ENCODE measurements around the gene NINJ1.

Gene NINJ1

DNA sequence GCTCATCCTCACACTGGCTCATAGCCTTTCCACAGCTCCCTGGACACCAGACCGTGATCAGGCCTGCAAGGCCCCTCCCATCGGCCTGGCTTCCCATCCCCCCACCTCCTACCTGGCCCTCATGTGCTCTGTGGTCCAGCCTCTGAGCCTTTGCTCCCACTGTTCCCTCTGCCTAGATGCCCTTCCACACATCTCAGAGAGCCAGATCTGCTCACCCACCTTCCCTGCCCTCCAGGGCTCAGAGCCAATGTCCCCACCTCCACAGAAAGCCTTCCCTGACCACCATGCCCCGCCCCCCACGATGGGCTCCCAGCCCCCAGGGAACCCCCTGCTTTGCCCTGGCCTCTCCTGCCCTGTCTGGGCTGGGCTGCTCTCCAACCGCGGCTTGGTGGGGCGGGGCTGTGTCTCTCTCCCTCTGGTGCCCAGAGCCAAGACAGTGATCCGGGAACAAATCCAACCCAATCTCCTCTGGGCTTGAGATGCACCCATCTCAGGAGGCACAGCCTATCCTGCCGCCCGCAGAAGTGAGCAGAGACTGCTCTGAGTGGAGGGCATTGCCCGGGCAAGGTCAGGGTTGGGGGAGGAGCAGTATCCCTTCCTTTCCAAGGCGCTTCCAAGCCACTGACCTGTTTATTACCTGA lies 1.6 kb downstream of the NINJ1 start:
- no peak for DNase-seq

DNA sequence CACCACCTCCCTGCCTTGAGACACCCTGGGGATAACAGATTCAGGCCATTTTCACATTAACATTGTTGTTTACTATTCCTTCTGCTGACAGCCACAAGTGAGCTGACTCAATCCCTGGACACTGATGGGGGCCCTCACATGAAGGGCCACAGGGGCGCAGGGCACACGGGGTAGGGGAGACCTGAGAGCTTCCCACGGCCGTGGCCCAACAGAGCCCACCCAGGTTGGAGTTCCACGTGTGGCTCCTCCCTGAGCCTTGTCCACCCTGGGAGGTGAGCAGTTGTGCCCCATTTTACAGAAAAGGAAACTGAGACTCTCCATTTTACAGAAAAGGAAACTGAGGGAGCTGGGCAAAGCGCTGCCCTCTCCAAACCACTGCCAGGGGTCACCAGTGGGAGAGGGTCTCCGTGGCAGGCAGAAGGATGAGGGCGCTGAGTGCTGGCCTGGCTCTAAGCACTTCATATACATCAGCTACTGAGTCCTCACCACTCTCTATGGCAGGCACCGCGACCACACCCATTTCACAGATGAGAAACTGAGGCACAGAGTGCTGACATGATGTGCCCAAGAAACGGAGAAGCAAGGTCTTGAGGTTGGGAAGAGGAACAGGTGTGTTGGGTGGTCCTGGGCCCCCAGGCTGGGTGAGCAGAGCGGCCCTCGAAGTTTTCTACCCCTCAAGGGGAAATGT lies 2.3 kb downstream of the NINJ1 start:
- DNase-seq = no peak

DNA sequence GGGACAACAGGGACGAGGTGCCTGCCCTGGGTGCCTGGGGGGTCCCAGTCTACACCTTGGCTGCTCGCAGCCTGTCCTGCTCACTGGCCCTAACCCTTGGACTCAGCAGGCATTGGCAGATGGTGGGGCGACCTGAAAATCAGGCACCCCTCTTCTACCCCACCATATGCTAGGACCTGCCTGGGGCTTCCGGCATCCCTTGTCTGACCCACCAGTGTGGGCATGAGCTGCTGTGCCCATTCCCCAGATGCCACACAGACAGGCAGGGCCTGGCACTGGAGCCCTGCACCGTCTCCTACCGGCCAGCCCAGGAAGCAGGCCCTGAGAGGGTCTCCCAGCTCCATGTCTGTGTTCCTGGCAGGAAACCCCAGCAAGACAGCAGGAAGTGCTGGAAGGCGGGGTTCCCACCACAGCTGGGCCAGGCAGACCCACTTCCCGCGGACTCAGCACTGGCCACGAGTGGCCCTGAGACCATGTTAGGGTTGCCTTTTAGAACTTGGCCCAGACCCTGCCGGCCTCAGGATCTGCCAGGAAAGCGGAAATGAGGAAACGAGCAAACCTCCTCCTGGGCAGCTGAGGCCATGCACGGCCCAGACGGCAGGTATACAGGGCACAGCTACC lies 3.1 kb downstream of the NINJ1 start:
- no peak for DNase-seq

DNA sequence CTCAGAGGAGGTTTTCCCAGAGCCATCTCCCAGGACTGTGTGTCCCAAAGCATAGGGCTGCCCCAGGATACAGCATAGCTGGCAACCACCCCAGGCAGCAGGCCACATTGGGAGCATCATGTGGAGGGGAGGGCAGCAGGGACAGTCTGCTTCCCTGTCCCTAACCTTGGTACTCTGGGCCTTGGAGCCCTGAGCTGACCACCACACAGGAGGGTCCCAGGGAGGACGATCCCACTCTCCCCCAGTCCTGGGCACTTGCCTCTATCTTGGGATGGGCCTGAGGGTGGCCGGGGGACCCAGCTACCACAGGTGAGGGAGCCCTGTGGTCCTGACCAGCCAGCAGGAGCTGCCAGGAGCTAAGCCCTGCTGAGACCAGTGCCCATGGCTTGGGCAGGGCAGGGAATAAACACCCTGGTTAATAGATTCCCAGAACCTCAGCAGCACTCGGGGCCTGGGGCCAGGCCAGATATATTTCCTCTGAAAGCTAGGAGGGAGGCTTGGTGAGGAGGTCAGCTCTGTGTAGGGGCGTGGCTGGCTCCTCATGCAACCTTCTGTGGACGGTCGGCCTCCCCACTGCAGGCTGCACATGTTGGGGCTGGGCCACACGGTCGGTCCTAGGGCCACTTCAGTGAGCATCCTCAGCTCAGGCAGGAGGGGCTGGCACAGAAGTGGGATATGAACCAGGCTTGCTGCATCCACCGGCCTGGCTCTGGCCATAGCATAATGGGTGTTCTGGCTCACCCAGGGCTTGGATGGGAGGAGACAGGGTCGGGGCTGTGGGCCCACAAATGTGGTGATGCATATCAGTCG lies 4.2 kb downstream of the NINJ1 start:
- no peak for DNase-seq

DNA sequence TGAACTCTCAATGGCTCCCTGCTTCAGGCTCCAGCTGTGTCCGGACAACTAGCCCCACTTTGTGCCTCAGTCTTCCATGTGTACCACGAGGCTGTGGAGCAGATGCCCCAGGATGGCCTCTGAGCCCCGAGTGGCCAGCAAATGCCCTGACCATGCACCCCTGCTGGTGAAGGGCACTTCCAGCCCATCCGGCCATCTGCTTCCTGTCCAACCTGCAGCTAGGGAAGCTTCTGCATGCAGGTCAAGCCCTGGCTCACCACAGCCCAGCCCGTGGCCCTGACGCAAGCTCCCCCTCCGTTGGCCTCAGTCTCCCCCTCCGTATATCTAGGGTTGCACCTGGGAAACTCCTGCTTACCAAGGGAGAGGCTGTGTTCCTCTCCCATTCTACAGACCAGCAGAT lies 4.8 kb downstream of the NINJ1 start:
- no peak for DNase-seq

DNA sequence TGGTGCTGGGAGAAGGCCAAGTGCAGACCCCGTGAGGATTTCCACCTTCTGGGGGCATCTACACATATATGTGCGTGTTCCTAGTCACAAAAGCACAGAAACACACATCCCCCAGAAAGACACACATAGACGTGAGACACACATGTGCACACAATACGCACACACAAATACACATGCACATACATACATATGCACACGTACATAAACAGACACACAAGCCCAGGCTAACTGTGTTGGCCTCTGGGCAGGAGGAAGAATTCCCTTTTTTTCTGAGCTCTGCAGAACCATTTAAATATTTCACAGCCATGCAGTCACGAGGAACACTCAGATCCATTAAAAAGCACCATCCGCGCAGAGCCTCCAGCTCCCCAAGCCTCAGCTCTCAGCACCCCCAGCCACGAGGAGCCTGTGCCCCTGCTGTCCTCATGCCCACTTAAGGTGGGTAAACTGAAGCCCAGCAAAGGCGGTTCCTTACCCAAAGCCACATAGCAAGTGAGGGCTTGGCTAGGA lies 5.3 kb downstream of the NINJ1 start:
- no peak for DNase-seq

DNA sequence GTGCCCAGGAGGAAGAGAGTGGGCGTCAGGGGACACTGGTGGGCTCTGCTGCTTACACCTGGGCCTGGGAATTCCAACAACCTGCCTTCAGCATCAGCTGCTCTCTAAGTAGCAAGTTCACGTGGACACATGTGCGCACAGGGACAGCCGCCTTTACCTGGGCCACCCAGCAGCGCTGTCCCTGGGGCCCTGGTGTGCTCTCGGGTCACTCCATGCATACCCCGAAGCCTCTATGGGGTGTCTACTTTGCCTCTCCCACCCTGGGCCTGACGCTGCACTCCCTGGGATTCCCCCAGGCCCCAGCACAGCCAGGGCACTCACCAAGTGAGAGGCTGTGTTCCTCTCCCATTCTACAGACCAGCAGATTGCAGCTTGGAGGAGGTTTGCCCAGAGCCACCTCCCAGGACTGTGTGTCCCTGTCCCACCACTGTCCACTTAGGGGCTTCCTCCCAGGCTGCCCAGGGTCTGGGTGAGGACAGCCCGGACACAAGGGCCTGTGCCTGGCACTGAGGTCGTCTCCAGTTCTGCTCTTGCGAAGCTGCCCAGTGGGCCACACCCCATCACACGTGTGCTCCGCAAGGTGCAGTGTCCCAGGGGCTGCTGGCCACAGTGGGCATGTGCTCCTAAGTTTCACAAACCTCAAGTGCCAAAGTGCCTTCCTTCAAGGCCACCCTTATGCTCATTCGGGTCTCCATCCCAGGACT lies 5.9 kb downstream of the NINJ1 start:
- no peak for DNase-seq

DNA sequence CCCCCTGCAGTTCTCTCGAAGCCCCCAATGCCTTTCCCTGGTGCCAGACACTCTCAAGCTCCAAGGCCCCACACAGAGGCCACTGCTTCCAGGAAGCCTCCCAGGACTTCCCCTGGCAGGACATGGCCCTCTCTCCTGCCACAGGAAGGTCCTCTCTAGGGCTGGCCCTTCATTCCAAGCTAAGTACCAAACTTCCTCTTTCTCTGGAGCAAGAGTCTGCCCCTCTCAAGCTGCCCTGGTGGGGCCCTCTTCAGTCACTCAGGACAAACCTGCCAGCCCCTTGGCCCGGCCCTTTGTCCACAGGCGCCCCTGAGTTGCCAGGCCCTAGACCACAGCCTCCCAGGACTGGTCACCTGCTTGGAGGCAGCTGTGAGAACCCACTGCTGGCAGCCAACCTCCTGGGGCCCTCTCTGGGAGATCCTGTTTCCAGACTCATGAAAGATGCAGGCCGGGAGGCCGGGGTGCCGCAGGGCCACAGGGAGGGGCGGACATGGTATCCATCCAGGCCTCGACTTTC lies 6.6 kb downstream of the NINJ1 start:
- no peak for DNase-seq

DNA sequence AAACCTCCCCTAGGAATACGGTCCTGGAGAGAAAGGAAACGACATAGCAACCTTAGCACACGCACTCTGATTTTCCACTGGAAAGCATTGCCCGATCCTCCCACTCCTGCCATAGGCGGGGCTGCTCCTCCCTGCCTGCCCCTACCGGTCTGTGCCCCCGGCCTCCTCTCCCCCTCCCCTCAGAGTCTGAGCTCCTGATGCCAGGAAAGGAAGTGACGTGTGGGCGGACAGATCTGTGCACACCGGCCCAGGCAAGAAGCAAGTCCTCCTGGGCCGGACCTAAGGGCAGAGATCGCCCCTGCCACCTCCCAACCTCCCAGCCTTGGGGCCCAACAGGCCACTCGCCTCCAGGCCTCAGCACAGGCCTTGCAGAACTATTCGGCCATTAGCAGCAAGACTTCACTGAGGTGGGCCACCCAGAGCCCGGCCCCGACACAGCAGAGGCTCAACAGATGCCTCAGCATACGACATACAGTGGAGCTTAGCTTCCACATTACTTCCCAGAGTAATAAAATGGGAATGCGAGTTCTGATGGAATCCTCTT lies 7.2 kb downstream of the NINJ1 start:
- DNase-seq = no peak

DNA sequence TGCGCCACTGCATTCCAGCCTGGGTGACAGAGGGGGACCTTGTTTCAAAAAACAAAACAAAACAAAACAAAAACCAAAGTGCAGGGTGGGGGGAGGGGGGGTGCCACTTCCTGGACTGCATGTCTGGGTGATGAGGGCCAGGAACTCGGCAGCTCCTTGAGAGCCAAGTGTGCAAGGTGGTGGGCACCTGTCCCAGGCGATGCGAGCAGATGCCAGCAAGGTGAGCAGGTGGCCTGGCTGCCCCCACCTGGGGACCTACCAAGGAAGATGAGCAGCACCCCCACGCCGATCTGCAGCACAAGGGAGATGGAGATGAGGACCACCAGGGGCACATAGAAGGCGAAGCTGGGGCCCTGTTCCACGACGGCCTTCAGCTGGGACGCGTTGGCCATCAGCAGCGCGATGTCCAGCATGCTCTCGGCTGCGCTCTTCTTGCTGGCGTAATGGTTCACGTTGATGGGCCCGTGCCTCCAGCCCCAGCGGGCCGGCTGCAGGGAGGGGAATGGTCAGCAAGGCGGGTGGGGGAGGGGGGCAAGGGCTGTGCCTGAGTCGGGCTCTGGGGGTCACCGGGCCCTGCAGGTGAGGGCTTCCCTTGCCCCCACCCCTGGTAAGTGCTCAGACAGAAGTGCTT lies 7.8 kb downstream of the NINJ1 start:
- no peak for DNase-seq

DNA sequence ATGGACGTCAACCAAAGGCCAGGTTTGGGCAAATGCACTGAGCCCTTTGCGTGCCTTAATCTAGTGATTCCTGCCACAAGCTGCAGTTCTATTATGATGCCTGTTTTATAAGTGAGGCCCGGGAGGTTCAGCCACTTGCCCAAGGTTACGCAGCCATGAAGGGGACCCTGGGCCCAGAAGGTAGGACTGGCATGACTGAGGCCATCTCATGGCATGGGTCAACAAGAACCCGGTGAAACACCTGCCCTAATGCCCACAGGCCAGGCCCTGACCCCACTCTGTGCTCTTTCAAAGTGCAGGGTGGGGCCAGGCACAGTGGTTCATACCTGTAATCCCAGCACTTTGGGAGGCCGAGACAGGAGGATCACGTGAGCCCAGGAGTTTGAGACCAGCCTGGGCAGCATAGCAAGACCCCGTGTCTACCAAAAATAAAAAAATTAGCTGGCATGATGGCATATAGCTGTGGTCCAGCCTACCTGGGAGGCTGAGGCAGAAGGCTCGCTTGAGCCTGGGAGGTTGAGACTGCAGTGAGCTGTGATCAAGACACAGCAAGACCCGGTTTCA lies 8.6 kb downstream of the NINJ1 start:
- no peak for DNase-seq

DNA sequence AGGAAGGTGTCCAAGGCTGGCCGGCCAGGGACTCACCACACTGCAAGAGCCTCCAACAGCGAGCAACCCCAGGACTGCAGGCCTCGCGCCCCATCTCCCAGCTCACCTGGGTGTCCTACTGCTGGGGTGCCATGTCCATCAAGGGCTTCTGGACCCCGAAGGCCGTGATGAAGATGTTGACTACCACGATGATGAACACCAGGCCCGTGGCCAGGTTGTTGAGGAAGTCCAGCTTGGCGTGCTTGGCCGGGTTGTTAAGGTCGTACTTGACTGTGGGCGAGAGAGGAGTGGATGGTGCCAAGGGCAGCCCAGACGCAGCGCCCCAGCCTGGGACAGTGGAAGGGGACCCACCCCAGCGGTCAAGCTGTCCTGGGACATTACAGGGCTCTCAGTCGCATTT lies 9.3 kb downstream of the NINJ1 start:
- DNase-seq = no peak

DNA sequence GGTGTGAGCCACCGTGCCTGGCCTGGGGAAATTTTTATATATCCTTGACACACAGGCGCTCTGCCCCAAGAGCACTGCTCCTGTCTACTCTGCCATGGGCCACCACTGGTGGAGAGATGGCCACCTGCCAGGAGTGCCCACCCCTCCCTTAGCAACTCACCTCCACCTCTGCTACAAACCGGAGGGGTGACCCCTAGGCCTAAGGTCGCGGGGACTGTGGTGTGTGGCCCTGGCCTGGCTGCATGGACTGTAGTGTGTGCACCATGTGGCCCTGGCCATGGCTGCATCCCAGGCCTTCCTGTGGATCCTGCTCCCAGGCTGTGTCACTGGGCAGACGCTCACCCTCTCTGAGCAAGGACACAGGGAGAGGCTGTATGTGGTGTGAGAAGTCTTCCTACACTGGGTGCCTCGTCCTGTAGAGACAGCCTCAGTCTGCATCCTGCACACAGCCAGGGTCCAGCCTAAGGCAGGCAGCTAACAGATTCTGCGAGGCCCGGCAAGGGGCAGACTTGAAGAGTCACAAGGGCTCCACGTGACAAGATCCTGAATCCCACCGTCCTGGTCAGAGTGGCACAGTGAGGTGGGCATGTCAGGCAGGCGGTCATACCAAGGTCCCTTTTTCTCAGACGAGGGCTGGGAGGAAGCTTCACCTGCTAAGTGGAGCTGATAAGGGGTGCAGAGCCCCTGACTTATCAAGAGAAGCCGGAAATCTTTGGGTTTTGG lies 10.3 kb downstream of the NINJ1 start:
- DNase-seq = no peak

DNA sequence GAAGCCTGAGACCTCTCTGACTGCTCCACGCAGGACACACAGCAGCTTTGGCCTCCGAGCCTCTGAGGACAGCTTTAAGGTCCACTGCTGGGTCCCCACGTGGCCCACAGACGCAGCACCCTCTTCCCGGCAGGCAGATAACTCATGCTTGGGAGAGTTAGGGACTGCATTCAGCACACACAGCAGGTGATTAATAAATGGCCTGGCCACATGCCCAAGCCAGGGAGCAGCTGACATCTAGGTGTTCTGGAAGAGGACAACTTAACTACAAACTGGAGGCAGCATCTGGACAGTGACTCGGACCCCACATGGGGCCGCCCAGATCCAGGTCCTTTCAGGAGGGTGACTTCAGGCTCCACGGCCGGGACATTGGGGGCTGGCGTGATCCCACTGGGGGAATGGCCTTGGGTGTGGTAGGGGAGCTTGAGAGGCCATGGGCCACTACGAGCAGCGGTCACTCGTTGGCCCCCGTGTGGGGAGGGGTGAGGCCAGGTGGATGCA lies 11.3 kb downstream of the NINJ1 start:
- no peak for DNase-seq

DNA sequence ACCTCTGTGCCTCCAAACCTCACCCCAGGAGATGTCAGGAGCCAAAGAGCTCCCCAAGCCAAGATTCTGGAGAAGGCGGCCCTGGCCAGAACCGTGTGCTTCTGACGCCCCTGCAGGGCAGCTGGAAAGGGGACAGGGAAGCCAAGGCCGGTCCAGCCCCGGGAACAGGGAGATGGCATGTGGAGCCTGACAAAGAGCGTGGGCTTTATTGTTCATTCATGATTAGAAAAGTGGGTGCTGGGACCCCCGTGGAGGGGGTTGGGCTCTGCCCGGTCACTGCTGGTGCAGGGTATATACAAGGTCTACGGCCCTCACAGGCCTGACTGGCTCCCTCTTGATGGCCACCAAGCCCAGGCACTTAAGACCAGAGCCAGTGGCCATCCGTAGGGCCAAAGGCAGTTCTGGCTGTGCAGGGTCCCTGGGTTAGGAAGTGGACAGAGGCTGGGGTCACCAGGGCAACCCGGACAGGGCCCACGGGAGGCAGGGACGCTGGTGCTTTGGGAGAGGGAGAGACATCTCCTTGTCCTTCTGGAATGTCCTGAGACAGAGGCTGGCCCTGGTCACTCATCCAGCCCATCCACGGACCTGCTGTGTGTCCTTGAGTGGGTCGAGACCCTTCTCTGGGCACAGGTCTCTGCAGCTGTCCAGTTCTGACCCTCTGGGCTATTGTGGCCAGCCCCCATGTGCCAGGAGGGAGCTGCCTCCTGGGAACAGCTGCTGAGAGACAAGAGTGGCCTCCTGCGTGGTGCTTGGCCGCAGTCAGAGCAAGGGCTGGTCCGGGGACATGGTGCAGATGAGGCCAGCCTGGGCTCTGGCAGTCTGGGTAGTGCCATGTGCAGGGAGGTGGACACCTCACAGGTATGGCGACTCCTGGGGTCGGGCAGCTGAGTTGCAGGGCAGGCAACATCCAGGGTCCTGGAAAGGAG lies 12.5 kb downstream of the NINJ1 start:
- DNase-seq = no peak

DNA sequence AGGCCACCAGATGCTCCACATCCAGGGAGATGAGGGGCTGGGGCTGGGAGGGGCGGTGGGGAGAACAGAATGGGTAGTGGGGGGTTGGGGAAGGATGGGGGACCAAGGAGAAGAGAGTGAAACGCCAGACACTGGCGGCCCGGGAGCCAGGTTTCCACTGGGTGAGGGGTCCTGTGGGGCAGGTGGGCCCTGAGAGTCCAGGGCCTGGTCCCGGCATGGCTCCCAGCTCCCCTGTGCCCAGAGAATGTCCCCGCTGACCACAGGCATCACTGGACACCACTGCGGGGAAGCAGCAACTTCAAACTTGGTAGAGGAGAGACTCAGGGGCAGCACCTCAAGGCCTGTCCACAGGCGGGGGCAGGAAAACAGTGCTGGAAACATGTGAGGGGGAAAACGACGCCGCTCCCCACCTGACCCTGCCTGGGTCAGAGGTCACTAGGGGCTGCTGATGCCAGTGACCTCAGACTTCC lies 13.2 kb downstream of the NINJ1 start:
- no peak for DNase-seq

DNA sequence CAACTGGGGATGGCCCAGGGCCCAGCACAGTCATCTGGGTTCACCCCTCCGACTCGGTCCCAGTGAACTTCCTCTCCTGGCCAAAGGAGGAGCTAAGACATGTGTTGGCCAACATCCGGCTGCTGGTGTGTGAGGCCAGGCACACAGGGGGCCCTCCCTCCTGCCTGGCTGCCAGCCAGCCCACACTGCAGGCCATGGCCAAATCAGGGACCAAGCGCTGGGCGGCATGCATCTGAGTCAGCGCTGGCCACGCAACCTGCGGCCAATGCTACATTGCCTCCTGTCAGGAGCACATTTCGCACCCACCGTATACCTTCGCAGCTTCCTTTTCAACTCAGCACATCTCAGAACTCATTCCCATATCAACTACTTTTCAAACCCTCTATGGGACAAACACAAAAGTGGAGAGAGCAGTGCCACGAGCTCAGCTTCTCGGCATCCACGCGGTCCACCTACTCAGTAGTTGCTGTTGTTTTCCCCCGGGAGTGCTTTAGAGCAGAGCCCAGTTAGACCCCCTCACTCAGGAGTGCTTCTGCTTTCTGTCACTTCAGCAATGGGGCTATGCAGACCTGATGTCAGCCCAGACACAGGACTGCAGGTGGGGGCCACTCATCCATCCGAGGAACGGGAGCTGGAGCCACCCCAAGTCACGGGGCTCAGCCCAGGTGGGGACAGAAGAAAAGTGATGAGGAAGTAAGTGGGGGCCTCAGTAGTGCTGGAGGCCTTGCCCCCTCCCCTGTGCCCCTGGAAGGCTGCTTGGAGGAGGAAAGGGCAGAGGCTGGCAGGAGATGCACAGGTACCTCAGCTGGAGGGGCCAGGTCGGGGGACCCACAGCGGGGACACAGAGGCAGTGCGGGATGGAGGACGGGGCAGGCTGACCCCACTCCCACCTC lies 13.9 kb downstream of the NINJ1 start:
- DNase-seq = peak; percentile 80

DNA sequence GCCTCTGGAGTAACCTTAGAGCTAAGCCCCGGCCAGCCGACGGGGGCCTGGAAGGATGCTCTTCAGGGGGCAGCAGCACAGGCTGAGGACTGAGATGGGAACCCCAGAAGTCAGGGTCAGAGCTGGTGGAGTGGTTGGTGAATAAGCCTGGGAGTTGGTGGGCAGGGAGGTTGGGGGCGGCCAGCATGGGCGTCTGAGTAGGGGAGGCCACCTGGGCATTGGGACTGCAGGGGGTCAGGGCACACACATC lies 14.4 kb downstream of the NINJ1 start:
- DNase-seq = no peak
